ENCODE data around the gene CASK.

- TF ChIP-seq CTCF (IDR thresholded peaks at IDR 0.05) (no peak), EP300 (IDR thresholded peaks at IDR 0.05) (no peak), POLR2AphosphoS5 (IDR thresholded peaks at IDR 0.05) (no peak), POLR2A (IDR thresholded peaks at IDR 0.05) (no peak)
These were observed 258.4 kb downstream of the CASK start for GRCh38 chrX:41664908-41665307.

Measured in upper lobe of left lung (tissue), 4 donors.